Amygdala (tissue), 56 donors: ENCODE results near the gene DBNDD1.
"Not testable (repeated sequence)": the region's sequence is repeated elsewhere in the genome, so short reads cannot be mapped to it uniquely, and the experiment has no call there.

Source experiments
- DNase-seq, 56 donors: peaks; one replicate each; lab custom pipeline; 2025; lab: John Stamatoyannopoulos, UW

DBNDD1 gene

DNA sequence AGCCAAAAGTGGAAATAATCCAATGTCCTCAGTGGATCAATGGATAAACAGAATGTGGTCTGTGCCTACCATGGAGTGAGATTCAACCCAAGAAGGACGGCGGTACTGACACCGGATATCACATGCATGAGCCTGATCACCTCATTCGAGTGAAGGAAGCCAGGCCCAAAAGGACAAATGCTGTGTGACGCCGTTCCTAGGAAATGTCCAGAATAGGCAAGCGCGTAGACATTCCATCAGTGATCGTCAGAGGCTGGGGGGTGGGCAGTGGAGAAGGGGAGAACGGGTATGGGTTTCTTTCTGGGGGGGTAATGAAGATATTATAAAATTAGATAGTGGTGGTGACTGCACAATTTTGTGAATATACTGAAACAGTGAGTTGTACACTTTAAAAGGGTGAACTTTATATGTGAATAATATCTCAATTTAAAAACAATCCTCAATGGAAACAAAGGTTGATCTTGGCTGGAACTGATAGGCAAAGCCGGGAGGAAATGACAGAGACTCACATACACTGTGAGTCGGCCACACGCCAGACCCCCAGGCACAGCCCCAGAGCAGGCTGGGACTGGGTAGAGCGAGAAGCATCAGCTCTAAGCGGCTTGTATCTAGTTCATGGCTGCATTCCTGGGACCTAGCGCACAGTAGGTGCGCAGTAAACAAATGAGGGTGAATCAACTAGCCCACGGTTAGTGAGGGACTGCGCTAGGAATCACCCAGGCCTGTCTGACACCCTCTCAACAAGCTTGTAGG lies 3.5 kb downstream of the DBNDD1 start:
- DNase-seq: no peak

DNA sequence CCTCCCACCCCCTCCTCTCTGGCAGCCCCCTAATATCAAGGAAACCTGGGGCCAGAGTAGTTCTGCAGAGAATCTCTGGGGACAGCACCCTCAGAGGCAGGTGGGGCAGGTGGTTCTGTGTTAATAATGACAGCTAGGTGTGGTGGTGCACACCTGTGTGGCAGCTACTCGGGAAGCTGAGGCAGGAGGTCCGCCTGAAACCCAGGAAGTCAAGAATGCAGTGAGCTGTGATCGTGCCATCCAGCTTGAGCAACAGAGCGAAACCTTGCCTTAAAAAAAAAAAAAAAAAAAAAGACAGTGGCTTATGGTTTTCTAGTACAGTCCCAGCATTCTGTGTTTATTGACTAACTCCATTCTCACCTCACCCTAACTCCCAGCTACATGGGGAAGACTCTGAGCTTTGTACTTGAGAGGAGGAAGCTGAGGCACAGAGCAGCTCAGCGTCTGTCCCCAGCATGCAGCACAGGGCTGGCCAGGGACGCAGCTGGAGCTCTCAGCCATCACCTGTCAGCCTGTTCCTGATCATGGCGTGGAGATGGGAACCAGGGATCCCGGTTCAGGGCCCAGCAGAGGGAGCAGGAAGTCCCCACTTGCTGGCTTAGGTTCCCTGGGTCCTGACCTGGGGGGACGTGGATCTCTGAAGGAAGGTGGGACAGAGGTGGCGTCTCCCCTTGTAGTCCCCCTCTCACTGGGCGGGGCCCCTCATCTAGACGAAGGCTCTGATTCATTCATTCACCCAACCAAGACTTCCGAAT lies 6.1 kb downstream of the DBNDD1 start:
- no peak for DNase-seq

DNA sequence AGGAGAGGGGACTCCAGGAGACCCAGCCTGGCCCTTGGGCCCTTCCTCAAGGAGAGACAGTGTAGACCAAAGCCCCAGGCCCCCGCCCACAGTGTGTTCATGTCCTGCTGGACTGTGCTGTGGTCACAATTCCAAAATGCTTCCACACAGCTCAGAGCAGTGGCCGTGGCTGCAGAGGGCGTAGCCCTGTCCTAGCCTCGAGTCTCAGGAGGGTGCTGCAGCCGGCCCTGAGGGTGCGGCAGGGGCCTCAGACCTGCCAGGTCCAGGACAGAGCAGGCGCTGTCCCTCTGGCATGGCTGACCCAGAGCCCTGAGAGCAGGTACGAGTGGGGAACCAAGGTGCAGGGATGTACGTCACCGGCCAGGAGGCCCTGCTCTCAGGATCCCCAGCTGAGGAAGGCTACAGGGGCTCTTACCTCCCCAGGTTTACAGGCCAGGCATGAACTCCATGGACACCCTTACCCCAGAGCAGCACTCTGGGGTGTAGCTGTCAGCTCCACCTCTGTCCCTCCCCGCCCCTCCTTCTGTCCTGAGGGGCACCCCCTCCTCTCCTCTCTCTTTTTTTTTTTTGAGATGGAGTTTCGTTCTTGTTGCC lies 7.3 kb downstream of the DBNDD1 start:
- no peak for DNase-seq

DNA sequence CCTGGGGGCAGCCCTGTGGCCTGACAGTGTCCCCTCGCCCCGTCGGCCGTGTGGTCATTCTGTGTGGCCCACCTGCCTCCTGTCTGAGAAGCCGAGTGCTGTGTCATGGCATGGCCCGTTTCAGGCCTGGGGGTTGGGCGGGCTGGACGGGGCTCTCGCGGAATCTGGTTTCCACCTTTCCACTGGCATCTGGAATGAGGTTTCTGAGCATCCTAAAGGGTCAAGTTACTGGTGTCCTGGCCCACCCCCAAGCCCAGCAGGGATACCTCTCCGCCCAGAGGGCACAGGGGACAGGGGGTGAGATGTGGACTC lies 7.8 kb downstream of the DBNDD1 start:
- DNase-seq: no peak

DNA sequence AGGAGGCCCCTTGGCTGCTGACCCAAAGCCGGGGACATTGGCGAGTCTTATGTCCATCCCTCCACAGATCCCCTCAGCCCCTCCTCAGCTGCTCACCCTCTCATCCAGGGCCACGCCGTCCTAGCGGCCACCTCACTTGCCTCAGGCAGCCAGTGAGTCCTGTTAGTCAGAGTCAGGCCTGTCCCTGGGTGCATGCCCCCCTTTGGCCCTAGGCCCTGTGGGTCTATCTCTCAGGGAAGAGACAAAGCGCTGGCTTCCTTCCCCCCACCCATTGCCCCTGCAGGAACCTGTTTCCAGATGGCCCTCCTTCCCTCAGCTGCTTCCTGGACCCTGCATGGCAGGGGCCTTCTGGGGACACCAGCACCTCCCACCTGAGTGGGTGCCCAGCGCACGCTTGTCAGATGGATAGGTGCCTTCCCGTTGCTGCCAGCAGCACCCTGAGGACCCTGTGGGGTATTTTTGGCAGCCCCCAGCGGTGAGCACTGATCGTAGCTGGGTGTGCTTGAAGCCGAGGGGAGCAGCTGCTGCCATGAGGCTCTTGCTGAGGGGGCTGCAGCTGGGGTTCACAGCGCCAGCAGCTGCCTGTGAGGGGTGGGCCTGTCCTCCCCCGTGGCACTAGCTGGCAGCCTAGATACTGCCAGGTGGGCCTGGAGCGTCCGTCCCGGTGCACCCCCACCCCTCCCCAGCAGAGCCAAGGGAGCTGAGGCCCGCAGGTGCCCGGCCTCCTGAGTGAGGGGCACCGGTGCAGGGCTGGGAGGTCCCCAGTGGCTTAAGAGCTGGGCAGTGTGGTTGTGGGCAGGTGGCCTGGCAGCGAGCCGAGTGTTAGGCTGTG lies 8.4 kb downstream of the DBNDD1 start:
- no peak for DNase-seq

DNA sequence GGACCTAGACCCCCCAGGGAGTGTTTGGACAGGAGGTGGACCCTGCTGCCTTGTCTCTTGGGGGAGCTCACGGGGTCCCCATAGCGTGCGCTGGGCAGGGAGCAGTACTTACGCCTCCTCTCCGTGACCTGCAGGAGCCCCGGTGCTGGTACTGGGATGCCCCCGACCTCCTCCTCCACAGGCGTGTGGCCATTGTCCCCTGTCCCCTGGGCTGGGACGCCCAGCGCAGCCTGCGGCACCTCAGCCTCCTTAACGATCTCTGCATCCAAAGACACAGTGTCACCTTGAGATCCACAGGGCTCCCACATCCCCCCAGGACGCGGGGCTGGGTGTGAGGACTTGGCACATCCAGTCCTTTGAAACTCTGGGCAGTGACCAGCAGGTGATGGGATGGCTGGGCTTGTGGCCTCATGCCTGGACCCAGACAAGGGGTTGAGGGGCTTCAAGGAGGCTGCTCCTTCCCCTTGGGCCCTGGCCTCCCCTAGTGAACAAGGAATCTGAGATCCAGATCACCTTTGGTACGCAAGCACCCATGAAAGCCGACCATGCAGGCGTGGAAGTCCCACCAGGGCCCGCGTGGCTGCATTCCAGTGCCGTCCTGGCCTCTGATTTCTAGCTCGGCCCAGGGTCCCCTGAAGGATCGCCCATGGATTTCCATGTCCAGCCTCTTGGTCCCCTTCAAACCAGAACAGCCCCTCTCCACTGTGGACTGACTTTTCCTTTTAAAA lies 9.9 kb downstream of the DBNDD1 start:
- no peak for DNase-seq

DNA sequence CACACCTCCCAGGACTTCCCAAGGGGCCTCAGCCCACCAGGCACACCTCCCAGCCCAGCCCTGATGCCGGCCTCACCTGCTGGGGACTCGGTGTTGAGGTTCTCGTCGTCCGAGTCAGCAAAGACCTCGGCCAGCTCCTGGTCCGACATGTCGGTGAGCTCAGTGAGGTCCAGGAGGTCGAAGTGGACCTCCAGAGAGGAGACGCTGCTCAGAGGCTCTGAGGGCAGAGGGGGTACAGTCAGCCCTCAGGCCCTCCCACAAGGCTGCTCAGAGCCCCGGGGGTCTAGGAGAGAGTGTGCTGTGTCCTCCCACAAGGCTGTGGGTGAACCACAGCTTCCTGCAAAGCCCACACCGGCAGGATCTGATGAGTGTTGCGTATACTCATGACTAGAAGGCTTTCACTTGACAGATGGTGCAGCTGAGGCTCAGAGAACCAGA lies 10.5 kb downstream of the DBNDD1 start:
- peak in 4 of 56 donors; percentile 7 to 28 (median 16) for DNase-seq

DNA sequence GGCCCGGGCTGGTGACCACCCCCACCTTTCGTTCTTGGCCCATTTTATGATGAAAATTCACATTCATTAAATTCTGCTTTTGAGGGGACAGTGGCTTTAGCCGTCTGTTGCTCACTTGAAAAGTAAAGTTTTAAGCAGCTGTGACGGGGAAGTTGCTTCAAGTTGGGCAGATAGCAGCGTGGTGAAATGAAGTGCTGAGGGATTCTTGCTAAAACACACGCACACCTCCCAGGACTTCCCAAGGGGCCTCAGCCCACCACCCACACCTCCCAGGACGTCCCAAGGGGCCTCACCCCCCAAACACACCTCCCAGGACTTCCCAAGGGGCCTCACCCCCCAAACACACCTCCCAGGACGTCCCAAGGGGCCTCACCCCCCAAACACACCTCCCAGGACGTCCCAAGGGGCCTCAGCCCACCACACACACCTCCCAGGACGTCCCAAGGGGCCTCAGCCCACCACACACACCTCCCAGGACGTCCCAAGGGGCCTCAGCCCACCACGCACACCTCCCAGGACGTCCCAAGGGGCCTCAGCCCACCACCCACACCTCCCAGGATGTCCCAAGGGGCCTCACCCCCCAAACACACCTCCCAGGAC lies 11.5 kb downstream of the DBNDD1 start:
- DNase-seq: not testable (repeated sequence)

DNA sequence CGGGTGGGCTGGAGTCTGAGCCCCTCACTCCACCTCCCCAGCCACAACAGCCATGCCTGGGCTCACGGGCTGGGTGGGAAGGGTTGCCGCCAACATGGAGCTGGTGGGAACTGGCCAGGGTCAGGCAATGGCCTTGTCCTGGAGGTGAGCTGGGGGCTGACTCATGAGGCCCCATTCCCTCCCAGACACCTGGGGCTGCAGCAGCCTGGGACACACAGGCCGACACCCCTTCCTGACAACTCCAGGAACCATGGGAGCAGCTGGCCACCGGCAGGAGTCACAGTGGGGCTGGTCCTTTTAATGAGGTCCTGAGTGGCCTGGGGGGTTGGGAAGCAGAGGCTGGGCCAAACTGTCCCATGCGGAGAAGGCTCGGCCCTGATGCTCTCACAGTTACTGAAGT lies 12.2 kb downstream of the DBNDD1 start:
- DNase-seq: no peak

DNA sequence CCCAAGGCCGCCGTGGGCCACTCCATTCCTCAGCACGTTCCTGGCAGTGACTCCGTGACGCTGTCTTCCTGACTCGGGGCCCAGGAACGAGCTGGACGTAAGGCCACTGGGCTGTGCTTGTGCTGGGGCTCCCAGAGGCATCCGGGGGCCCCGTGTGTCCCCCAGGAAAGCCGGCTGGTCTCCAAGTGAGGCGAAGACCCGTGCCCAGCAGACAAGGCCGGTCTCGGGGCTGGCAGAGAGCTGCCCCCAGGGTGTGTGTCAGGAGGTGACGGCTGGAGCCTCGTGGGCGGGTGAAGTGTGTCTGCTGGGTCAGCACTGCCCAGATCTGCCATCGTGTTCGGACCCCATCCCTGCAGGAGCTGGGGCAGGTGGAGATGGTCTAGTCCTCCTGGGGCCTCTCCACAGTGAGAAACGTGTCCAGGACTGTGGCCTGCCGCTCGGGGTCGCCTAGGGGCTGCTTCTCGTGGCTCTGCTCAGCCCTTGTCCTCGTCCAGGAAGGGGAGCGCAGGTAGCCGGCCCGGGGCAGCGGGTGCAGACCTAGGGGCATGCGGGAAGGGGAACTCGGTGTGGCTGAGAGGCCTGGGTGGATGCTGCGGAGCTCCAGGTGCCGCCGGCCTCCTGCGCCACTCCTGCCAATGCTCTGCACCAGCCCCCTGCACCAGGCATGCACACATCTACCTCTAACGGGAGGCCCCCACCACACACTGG lies 13.1 kb downstream of the DBNDD1 start:
- DNase-seq: no peak

DNA sequence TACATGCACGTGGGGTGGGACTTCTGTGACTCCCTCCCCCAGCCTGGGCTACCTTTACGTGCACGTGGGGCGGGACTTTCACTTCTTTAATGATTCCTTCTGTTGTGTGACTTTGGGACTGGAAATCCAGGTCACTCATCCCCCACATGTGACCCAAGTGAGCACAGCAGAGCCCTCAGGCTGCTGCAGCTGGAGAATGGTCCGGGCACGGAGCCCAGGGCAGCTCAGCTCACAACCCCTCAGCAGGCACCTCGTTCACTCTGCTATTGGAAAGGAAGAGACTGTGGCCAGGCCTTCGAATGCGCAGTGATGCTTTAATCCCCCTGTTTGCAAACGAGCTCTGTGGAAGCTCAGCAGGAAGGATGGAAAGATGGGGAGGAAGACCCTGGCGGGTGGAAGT lies 14.7 kb downstream of the DBNDD1 start:
- DNase-seq: no peak

DNA sequence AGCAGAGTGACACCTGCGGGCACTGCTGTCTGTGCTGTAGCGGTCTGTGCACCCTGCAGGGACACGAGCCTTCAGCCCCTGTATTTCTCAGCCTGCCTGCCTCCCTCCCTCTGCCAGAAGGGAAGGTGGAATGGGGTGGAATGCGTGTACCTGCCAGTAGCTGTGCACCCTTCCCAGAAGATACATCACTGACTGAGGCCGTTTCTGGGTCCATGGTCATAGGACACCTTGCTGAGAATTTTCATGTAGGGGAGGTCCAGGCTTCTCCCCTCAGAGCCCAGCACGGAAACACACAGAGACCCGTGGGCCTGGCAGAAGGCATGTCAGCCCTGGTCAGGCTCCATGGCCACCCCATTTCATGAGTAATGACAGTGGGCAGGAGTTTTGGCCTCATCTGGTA lies 16.5 kb downstream of the DBNDD1 start:
- DNase-seq: no peak

DNA sequence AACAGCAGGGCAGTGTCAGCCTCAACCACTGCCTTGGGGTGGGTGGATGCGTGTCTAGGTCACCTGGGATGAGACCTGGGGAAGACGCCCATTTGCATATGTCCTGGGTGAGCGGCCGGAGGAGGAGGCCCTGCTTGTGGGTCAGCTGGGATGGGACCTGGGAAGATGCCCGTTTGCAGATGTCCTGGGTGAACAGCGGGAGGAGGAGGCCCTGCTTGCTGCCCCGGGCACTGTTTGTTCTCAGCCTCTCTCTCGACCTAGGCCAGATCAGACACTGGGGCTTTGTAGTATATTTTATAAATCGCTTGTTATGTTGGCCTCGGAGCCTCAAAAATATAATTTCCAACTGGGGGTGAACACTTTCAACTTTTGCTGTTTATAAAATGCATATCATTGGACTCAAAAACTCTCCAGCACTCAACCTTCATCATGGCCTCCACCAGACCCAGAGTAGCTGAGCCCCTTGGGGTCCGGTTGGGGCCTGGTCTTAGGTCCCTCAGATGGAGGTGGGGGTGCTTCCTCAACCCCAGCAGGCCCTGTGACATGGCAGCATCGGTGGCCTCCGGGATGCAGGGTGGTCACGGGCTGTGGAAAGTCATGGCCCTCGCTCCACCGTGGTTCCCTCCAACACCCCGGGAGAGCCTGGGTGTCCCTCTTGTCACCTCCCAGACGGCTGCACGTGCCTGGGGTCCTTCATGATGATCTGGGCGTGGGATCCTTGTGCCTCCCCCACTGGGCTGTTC lies 17.3 kb downstream of the DBNDD1 start:
- DNase-seq: peak in 15 of 56 donors; percentile 5 to 48 (median 28)

DNA sequence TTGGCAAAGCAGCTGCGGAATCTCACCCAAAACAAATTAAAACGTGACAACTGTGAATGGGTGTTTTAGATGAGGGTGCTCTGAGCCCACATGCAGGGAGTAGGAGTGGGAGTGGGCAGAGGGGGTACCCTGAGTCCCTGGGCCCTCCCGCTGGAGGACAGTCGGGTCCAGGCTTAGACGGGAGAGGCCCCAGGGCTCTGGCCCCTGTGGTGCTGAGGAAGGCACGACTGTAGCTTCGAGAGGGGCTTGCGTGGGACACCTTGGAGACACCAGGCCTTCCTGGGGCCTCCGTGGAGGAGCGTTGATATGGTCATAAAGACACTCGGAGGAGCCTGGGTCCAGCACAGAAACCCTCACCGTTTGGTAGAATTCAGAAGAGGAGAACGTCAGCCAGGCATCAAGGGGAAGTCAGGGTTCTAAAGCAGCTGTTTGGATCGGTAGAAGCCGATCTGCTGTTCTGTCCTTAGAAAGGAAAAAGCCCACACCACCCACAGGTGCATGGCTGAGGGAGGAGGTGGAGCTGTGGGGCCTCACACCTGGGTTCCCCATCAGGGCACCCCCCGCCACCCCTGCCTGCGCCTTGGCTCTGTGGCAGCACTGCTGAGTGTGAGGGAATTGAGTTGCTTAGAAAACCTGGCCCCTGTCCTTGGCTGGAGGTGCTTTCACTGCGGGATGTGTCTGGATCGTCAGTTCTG lies 18.4 kb downstream of the DBNDD1 start:
- DNase-seq: no peak

DNA sequence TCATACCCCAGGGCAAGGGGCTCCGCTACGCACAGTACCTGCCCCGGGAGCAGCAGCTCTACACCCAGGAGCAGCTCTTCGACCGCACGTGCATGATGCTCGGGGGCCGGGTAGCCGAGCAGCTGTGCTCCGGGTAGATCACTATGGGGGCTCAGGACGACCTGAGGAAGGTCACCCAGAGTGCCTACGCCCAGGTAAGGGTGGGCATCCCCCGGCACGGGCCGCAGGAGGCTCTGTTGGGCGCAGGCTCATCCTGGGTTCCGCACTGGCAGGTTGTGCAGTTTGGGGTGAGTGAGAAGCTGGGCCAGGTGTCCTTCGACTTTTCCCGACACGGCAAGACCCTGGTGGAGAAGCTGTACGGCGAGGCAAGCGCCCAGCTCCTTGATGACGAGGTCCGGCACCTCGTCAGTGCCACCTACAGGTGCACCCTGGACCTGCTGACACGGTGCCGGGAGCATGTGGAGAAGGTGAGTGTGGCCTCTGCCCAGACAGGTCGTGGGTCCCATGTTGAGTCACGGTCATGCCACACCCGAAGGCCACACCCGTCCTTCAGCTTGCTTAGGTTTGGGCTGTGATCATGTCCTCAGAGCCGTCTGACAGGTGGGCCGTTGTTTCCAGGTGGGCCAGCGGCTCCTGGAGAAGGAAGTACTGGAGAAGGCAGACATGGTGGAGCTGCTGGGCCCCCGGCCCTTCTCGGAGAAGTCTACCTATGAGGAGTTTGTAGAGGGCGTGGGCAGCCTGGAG lies 19.3 kb downstream of the DBNDD1 start:
- no peak for DNase-seq

DNA sequence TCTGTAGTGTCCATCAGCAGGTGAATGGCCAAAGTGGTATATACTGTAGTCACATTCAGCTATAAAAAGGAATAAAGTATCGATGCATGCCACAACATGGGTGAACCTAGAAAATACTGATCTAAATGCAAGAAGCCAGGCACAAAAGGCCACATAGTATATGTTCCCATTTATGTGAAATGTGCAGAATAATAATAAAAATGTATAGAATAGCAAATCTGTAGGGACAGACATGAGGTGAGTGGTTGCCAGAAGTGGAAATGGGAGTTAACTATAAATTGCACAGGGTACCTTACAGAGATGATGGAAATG lies 23.1 kb downstream of the DBNDD1 start:
- DNase-seq: no peak

DNA sequence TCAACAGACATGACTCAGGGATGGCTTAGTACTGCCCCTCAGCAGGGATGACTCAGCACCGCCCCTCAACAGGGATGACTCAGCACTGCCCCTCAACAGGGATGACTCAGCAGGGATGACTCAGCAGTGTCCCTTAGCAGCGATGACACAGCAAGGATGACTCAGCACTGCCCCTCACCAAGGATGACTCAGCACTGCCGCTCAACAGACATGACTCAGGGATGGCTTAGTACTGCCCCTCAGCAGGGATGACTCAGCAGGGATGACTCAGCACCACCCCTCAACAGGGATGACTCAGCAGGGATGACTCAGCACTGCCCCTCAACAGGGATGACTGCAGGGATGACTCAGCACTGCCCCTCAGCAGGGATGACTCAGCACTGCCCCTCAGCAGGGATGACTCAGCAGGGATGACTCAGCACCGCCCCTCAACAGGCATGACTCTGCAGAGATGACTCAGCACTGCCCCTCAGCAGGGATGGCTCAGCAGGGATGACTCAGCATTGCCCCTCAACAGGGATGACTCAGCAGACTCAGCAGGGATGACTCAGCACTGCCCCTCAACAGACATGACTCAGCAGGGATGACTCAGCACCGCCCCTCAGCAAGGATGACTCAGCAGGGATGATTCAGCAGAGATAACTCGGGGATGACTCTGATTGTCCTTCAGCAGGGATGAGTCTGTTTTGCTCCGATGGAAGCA lies 23.6 kb downstream of the DBNDD1 start:
- peak in 3 of 56 donors; percentile 26 to 71 (median 70) for DNase-seq
